Fibroblast of lung (primary cell): ENCODE measurements around the gene RFXANK. TPM values are rescaled to one million over a fixed set of nuclear protein-coding genes. Genes with fewer than 3 reads are reported as not detected.
A peak's percentile ranks its signal among the peaks of the same experiment; 100 is the strongest.

Experiments
- DNase-seq, 2 donors: peaks; one replicate each; pipeline versions ENCODE4 v3.0.0 to v3.0.0-alpha.2; 2010; ENCODE audit warnings: low read depth in 2 of 2
- H2AFZ ChIP-seq: 2 replicates; pipeline ENCODE4 v1.5.1; 2012; ENCODE audit warnings: low read length, control low read depth, inconsistent platforms
- H3K27ac ChIP-seq: 2 replicates; pipeline ENCODE4 v1.5.1; 2011; ENCODE audit warnings: low read length, control low read depth; ENCODE audit not compliant: insufficient read depth
- H3K27me3 ChIP-seq: 2 replicates; pipeline ENCODE4 v1.5.1; 2011; ENCODE audit warnings: mild to moderate bottlenecking, low read length; ENCODE audit not compliant: control insufficient read depth, insufficient read depth
- H3K36me3 ChIP-seq: 2 replicates; pipeline ENCODE4 v1.5.1; 2011; ENCODE audit warnings: low read length; ENCODE audit not compliant: control insufficient read depth, insufficient read depth
- H3K4me1 ChIP-seq: 2 replicates; pipeline ENCODE4 v1.5.1; 2011; ENCODE audit warnings: low read length; ENCODE audit not compliant: control insufficient read depth, insufficient read depth; ENCODE audit errors: extremely low read depth
- H3K4me2 ChIP-seq: 2 replicates; pipeline ENCODE4 v1.5.1; 2011; ENCODE audit warnings: low read length, control low read depth; ENCODE audit not compliant: insufficient read depth; ENCODE audit errors: extremely low read depth
- H3K4me3 ChIP-seq, 4 experiments: fragments of 200-600 bp in 1 of 4; sonication (generic) in 1 of 4; replicated peaks in 1 of 4; 2 replicates each; pipeline ENCODE4 v1.5.1; 2011 to 2016; ENCODE audit warnings: low read length in 4 of 4, low read depth in 3 of 4, mild to moderate bottlenecking in 3 of 4, control low read depth in 2 of 4, inconsistent platforms in 1 of 4, mixed read lengths in 1 of 4; ENCODE audit not compliant: insufficient read depth in 1 of 4; ENCODE audit errors: control extremely low read depth in 1 of 4
- H3K79me2 ChIP-seq: 2 replicates; pipeline ENCODE4 v1.5.1; 2012; ENCODE audit warnings: mild to moderate bottlenecking, low read length, inconsistent platforms; ENCODE audit not compliant: control insufficient read depth, insufficient read depth
- H3K9ac ChIP-seq: 2 replicates; pipeline ENCODE4 v1.5.1; 2011; ENCODE audit warnings: mild to moderate bottlenecking, low read length, control low read depth; ENCODE audit not compliant: insufficient read depth
- H3K9me3 ChIP-seq: 2 replicates; pipeline ENCODE4 v1.5.1; 2012; ENCODE audit warnings: low read depth, low read length; ENCODE audit not compliant: control insufficient read depth, insufficient read depth
- H4K20me1 ChIP-seq: 2 replicates; pipeline ENCODE4 v1.5.1; 2011; ENCODE audit warnings: low read length; ENCODE audit not compliant: control insufficient read depth, insufficient read depth; ENCODE audit errors: extremely low read depth
- CTCF ChIP-seq, 2 donors: IDR thresholded peaks in 1 of 2; conservative IDR thresholded peaks in 1 of 2; 1 replicate in 1 of 2; 2 replicates in 1 of 2; pipeline ENCODE4 v1.5.1; 2011 to 2012; ENCODE audit warnings: low read length in 2 of 2, control low read depth in 1 of 2, inconsistent platforms in 1 of 2, low read depth in 1 of 2, mild to moderate bottlenecking in 1 of 2
- EZH2 ChIP-seq: IDR thresholded peaks from 2 replicates; pipeline ENCODE4 v1.5.1; 2012; ENCODE audit warnings: low read length, control low read depth, mild to moderate bottlenecking; ENCODE audit errors: missing control alignments
- polyA plus RNA-seq, 2 donors: library from polyadenylated mRNA; depleted of rRNA in 1 of 2; stranded (reverse) in 1 of 2; unstranded in 1 of 2; fragments of >200 nt; gene quantifications; 2 replicates each; pipeline ENCODE4 v1.2.1, GENCODE V29; 2011 to 2012; ENCODE audit warnings: missing spikeins in 1 of 2
- total RNA-seq: library from RNA; depleted of rRNA; stranded (reverse); fragments of >200 nt; gene quantifications from 2 replicates; pipeline ENCODE4 v1.2.1, GENCODE V29; 2014

RFXANK gene
- total and polyA plus RNA-seq, 2 donors (not counting 1 experiment from before 2014, with no cell fraction given) = 31.9 to 65.2 TPM

GRCh38 chr19:19193926-19194325, 1.9 kb downstream of the RFXANK start:
- peak overlapping the region in 3 of 4 experiments; percentile 72 to 99 (median 76) for H3K4me3 ChIP-seq
- no peak overlapping the region for H3K27ac ChIP-seq
- H3K9ac ChIP-seq = no peak overlapping the region
- TF ChIP-seq EZH2 (no peak), CTCF (conservative IDR thresholded peaks at IDR 0.05 in 1 of 2, IDR thresholded peaks at IDR 0.05 in 1 of 2; ENCODE audit: low read depth in 1 of 2, low read length in 2 of 2) (no peak)
- no peaks in the 10 kb centered on the region for H3K27me3 ChIP-seq
- peaks cover 6% of the 10 kb centered on the region for H3K4me1 ChIP-seq
- no peaks in the 10 kb centered on the region for H4K20me1 ChIP-seq
- peaks cover 31% of the 10 kb centered on the region for H3K79me2 ChIP-seq
- H3K36me3 ChIP-seq = peaks cover 13% of the 10 kb centered on the region
- no peak for DNase-seq
- H3K4me2 ChIP-seq = peak overlapping the region; percentile 68
- no peak overlapping the region for H2AFZ ChIP-seq
- no peaks in the 10 kb centered on the region for H3K9me3 ChIP-seq

- no peak overlapping the region for H2AFZ ChIP-seq
- no peaks in the 10 kb centered on the region for H4K20me1 ChIP-seq
- no peak for DNase-seq
- H3K4me1 ChIP-seq = peaks cover 2% of the 10 kb centered on the region
- H3K27me3 ChIP-seq = no peaks in the 10 kb centered on the region
- no peak overlapping the region for H3K27ac ChIP-seq
- peak overlapping the region; percentile 54 to 73 (median 59) for H3K4me3 ChIP-seq
- no peaks in the 10 kb centered on the region for H3K9me3 ChIP-seq
- no peak overlapping the region for H3K9ac ChIP-seq
- H3K36me3 ChIP-seq = peaks cover 16% of the 10 kb centered on the region
- no peaks in the 10 kb centered on the region for H3K79me2 ChIP-seq
- H3K4me2 ChIP-seq = peak overlapping the region; percentile 79
- TF ChIP-seq EZH2 = no peak
- no peak for TF ChIP-seq CTCF (conservative IDR thresholded peaks at IDR 0.05 in 1 of 2, IDR thresholded peaks at IDR 0.05 in 1 of 2; ENCODE audit: low read depth in 1 of 2, low read length in 2 of 2)
Observed at GRCh38 chr19:19201697-19202630, 9.9 kb downstream of the RFXANK start.

GRCh38 chr19:19202707-19203011, 10.6 kb downstream of the RFXANK start:
- no peak for DNase-seq
- peak overlapping the region; percentile 65 for H3K27ac ChIP-seq
- no peak for TF ChIP-seq CTCF (conservative IDR thresholded peaks at IDR 0.05 in 1 of 2, IDR thresholded peaks at IDR 0.05 in 1 of 2; ENCODE audit: low read depth in 1 of 2, low read length in 2 of 2)
- no peak for TF ChIP-seq EZH2

More at GRCh38 chr19:19202707-19203011, 10.6 kb downstream of the RFXANK start:
- Histone ChIP-seq H3K4me3 (peak overlapping the region; percentile 54 to 73 (median 59)), H3K79me2 (no peaks in the 10 kb centered on the region), H2AFZ (no peak overlapping the region), H3K27me3 (no peaks in the 10 kb centered on the region), H4K20me1 (no peaks in the 10 kb centered on the region), H3K4me1 (peaks cover 2% of the 10 kb centered on the region), H3K4me2 (peak overlapping the region; percentile 79), H3K9me3 (no peaks in the 10 kb centered on the region), H3K9ac (peak overlapping the region; percentile 21), H3K36me3 (peaks cover 13% of the 10 kb centered on the region)
